Tibial nerve (tissue), 3 donors: Measurements from ENCODE around the gene ALPP.

Source experiments
- CTCF ChIP-seq, 5 experiments: fragments of 200-600 bp in 3 of 5; fragments of 450-650 bp in 2 of 5; sonication (generic) in 3 of 5; IDR thresholded peaks; one replicate each; pipeline ENCODE4 v1.5.1; 2016 to 2019; ENCODE audit warnings: antibody characterized with exemption in 5 of 5, mild to moderate bottlenecking in 3 of 5, moderate library complexity in 2 of 5
- POLR2A ChIP-seq, 2 donors: fragments of 450-650 bp; IDR thresholded peaks; one replicate each; pipeline ENCODE4 v1.6.1; 2017; ENCODE audit warnings: antibody characterized with exemption in 2 of 2, mild to moderate bottlenecking in 2 of 2, moderate library complexity in 2 of 2

- TF ChIP-seq CTCF (IDR thresholded peaks at IDR 0.05), result no peak
- no peak for TF ChIP-seq POLR2A (IDR thresholded peaks at IDR 0.05)
Observed at GRCh38 chr2:232372231-232373208, 6.0 kb upstream of the ALPP start.
